IPS DF 19.7 (cell line): Measurements from ENCODE around the gene MRPL49.
"Not testable (repeated sequence)": the region's sequence is repeated elsewhere in the genome, so short reads cannot be mapped to it uniquely, and the experiment has no call there.

Experiments used
- DNase-seq: peaks from one replicate; pipeline ENCODE4 v3.0.0-alpha.2; 2013; ENCODE audit warnings: low read depth, low spot score

The MRPL49 gene

GRCh38 chr11:65165410-65166317 is 43.5 kb downstream of the MRPL49 start:
- no peak for DNase-seq

GRCh38 chr11:65166893-65167292 is 44.8 kb downstream of the MRPL49 start:
- DNase-seq, result no peak

GRCh38 chr11:65167656-65168055 is 45.5 kb downstream of the MRPL49 start:
- no peak for DNase-seq

DNA sequence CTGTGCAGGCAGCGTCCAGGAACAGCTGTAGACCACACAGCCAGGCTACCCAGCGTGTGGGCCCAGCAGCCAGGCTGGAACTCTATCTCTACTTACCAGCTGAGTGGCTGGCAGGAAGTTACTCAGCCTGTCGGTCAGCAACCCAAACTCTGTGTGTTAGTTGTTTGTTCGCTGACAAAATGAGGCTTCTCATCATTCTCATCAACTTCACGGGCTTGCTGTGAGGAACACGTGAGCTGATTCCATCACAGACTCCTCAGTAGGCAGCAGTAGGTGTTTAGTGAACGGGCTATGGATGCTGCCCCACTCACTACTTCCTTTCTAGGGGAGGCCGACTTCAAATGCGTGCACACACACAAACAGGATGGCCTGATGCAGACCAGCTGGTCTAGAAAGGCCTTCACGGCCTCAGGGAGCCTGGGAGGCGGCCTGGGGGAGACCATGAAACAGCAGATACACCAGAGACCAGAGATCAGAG is 47.1 kb downstream of the MRPL49 start:
- DNase-seq, result no peak

DNA sequence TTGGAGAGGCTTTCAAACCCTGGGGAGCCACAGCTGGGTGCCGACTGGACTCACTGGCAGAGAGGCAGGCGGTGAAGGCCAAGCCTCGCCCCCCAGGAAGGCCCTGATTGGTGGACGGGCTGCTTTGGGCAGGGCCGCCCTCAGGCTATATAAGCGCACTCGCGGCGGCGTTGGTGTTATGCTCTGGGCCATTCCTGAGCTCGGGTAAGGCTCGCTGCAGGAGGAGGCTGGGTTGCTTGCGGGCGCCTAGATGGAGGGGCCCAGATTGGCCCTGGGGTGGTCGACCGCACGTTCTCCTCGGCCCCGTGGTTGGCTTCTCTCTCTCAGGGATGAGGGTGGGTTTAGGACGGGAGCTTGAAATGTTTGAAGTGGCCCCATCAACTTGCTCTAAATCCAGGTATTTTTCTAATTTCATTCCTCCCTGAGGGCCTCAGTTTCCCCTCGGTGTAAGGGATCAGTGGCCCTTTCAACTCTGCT is 48.0 kb downstream of the MRPL49 start, which contains the start of gene SPDYC:
TSS of gene SPDYC (plus strand) at position 176 of the 477 bp plus-strand sequence. CDS start 1,125 bp downstream, outside the sequence.
- no peak for DNase-seq

- DNase-seq, result no peak
These were observed 50.5 kb downstream of the MRPL49 start for GRCh38 chr11:65172600-65172999.

- DNase-seq, result not testable (repeated sequence)
These were observed 52.5 kb downstream of the MRPL49 start for GRCh38 chr11:65174571-65175010.
